ENCODE data around the gene SH3RF1. TPM values are rescaled to one million over a fixed set of nuclear protein-coding genes. Genes with fewer than 3 reads are reported as not detected.

SH3RF1 gene
- total and polyA plus RNA-seq, 7 experiments from 2014 or later = 0.08 to 3.8 (median 0.50) TPM; not detected in 3

DNA sequence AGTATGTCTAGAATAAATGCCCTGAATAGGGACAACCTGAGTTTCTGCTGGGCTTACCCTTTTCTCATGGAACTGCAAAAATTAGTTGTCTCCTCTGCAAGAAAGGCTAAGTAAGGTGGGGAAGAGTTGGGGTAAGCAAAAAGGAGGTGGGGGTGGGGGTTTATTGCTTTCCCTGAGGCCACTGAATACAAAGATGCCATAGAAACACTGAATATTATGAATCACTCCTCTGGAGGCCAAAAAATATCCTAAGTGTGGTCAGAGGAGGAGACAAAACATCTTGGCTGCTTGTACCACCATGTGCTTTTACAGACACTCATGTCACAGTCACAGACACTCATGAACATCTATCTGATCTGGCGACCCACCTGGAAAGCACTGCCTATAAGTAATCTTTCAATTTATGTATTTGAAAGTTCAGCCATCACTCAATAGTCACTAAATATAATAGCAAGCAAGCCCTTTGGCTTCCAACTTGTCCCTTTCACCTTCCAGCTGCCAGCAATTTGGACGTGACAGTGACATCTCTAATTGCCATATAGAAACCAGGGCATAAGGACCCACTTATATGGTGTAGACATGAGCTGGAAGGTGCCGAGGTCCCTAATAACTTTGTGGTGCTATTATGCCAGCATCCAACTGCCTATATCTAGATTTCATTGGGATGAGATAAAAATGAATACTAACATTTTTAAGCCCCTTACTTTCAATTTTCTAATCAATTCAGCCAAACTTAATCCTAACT lies 138.0 kb downstream of the SH3RF1 start:
- no peak overlapping the region for H3K4me3 Mint-ChIP-seq
- no peaks in the 10 kb centered on the region for H3K4me1 ChIP-seq (ENCODE audit: control insufficient read depth in 2 of 2, insufficient read depth in 2 of 2, low read length in 2 of 2)

GRCh38 chr4:169131556-169132208 lies 139.1 kb downstream of the SH3RF1 start:
- Mint-ChIP-seq H3K27me3 (peaks cover 2 to 19% (median 5%) of the 10 kb centered on the region in 5 donors), H3K27ac (no peak overlapping the region), H3K36me3 (no peaks in the 10 kb centered on the region), H3K4me1 (peaks cover 0 to 3% (median 0%) of the 10 kb centered on the region in 7 donors), H3K4me3 (no peak overlapping the region), H3K9me3 (no peaks in the 10 kb centered on the region)
- Histone ChIP-seq H3K27ac (ENCODE audit: low read depth, low read length) (no peak overlapping the region), H3K4me3 (ENCODE audit: low read length) (no peak overlapping the region), H3K27me3 (ENCODE audit: control insufficient read depth in 2 of 2, insufficient read depth in 2 of 2, low read length in 2 of 2) (no peaks in the 10 kb centered on the region), H3K4me1 (ENCODE audit: control insufficient read depth in 2 of 2, insufficient read depth in 2 of 2, low read length in 2 of 2) (no peaks in the 10 kb centered on the region), H3K9me3 (ENCODE audit: control insufficient read depth in 2 of 3, low read length in 3 of 3) (no peaks in the 10 kb centered on the region), H3K36me3 (ENCODE audit: control insufficient read depth in 2 of 3, insufficient read depth in 3 of 3, low read length in 3 of 3) (no peaks in the 10 kb centered on the region)
- CTCF ChIA-PET = no interaction called here
- no peak for DNase-seq
- ATAC-seq = no peak
- POLR2A ChIA-PET = no interaction called here
- intact Hi-C loops (cut with micrococcal nuclease) = no loop called here

More for the DNA sequence above, 138.0 kb downstream of the SH3RF1 start:
- Histone ChIP-seq H3K4me3 (ENCODE audit: low read length) (no peak overlapping the region), H3K9me3 (ENCODE audit: control insufficient read depth in 2 of 3, low read length in 3 of 3) (no peaks in the 10 kb centered on the region), H3K36me3 (ENCODE audit: control insufficient read depth in 2 of 3, insufficient read depth in 3 of 3, low read length in 3 of 3) (no peaks in the 10 kb centered on the region), H3K27ac (ENCODE audit: low read depth, low read length) (no peak overlapping the region), H3K27me3 (ENCODE audit: control insufficient read depth in 2 of 2, insufficient read depth in 2 of 2, low read length in 2 of 2) (no peaks in the 10 kb centered on the region)
- intact Hi-C loops (cut with micrococcal nuclease) = no loop called here
- no peak for DNase-seq
- CTCF ChIA-PET = no interaction called here
- Mint-ChIP-seq H3K36me3 (no peaks in the 10 kb centered on the region), H3K9me3 (no peaks in the 10 kb centered on the region), H3K4me1 (peaks cover 0 to 3% (median 0%) of the 10 kb centered on the region in 7 donors), H3K27me3 (peaks cover 2 to 19% (median 5%) of the 10 kb centered on the region in 5 donors), H3K27ac (no peak overlapping the region)
- no peak for ATAC-seq
- POLR2A ChIA-PET = no interaction called here

- H3K36me3 ChIP-seq (ENCODE audit: control insufficient read depth in 2 of 3, insufficient read depth in 3 of 3, low read length in 3 of 3) = no peaks in the 10 kb centered on the region
- Mint-ChIP-seq H3K27ac (no peak overlapping the region), H3K27me3 (peaks cover 0 to 6% (median 0%) of the 10 kb centered on the region in 5 donors), H3K9me3 (no peaks in the 10 kb centered on the region), H3K4me3 (no peak overlapping the region), H3K4me1 (peaks cover 0 to 2% (median 0%) of the 10 kb centered on the region in 7 donors), H3K36me3 (no peaks in the 10 kb centered on the region)
- ATAC-seq (no peak), DNase-seq (no peak)
- no peak overlapping the region for H3K27ac ChIP-seq (ENCODE audit: low read depth, low read length)
- H3K9me3 ChIP-seq (ENCODE audit: control insufficient read depth in 2 of 3, low read length in 3 of 3) = no peaks in the 10 kb centered on the region
- intact Hi-C loops (cut with micrococcal nuclease) = no loop called here
- POLR2A ChIA-PET = no interaction called here
- H3K4me1 ChIP-seq (ENCODE audit: control insufficient read depth in 2 of 2, insufficient read depth in 2 of 2, low read length in 2 of 2) = no peaks in the 10 kb centered on the region
- CTCF ChIA-PET = no interaction called here
- no peak overlapping the region for H3K4me3 ChIP-seq (ENCODE audit: low read length)
- H3K27me3 ChIP-seq (ENCODE audit: control insufficient read depth in 2 of 2, insufficient read depth in 2 of 2, low read length in 2 of 2) = no peaks in the 10 kb centered on the region
These were observed 141.9 kb downstream of the SH3RF1 start for GRCh38 chr4:169128902-169129301.

GRCh38 chr4:169127314-169127713 lies 143.4 kb downstream of the SH3RF1 start:
- Mint-ChIP-seq H3K4me1 (peaks cover 0 to 1% (median 0%) of the 10 kb centered on the region in 7 donors), H3K27me3 (no peaks in the 10 kb centered on the region), H3K36me3 (no peaks in the 10 kb centered on the region), H3K9me3 (no peaks in the 10 kb centered on the region), H3K27ac (no peak overlapping the region), H3K4me3 (no peak overlapping the region)
- DNase-seq (no peak), ATAC-seq (no peak)
- H3K9me3 ChIP-seq (ENCODE audit: control insufficient read depth in 2 of 3, low read length in 3 of 3) = no peaks in the 10 kb centered on the region
- POLR2A ChIA-PET = no interaction called here
- no peak overlapping the region for H3K27ac ChIP-seq (ENCODE audit: low read depth, low read length)
- CTCF ChIA-PET = no interaction called here
- H3K4me3 ChIP-seq (ENCODE audit: low read length) = no peak overlapping the region
- no peaks in the 10 kb centered on the region for H3K36me3 ChIP-seq (ENCODE audit: control insufficient read depth in 2 of 3, insufficient read depth in 3 of 3, low read length in 3 of 3)
- no peaks in the 10 kb centered on the region for H3K4me1 ChIP-seq (ENCODE audit: control insufficient read depth in 2 of 2, insufficient read depth in 2 of 2, low read length in 2 of 2)
- H3K27me3 ChIP-seq (ENCODE audit: control insufficient read depth in 2 of 2, insufficient read depth in 2 of 2, low read length in 2 of 2) = no peaks in the 10 kb centered on the region
- intact Hi-C loops (cut with micrococcal nuclease) = no loop called here

GRCh38 chr4:169124661-169125060 lies 146.1 kb downstream of the SH3RF1 start:
- Histone ChIP-seq H3K4me1 (ENCODE audit: control insufficient read depth in 2 of 2, insufficient read depth in 2 of 2, low read length in 2 of 2) (no peaks in the 10 kb centered on the region), H3K27me3 (ENCODE audit: control insufficient read depth in 2 of 2, insufficient read depth in 2 of 2, low read length in 2 of 2) (no peaks in the 10 kb centered on the region), H3K36me3 (ENCODE audit: control insufficient read depth in 2 of 3, insufficient read depth in 3 of 3, low read length in 3 of 3) (no peaks in the 10 kb centered on the region), H3K27ac (ENCODE audit: low read depth, low read length) (no peak overlapping the region), H3K4me3 (ENCODE audit: low read length) (no peak overlapping the region), H3K9me3 (ENCODE audit: control insufficient read depth in 2 of 3, low read length in 3 of 3) (no peaks in the 10 kb centered on the region)
- ATAC-seq = no peak
- no peak for DNase-seq
- H3K36me3 Mint-ChIP-seq = no peaks in the 10 kb centered on the region
- no peaks in the 10 kb centered on the region for H3K4me1 Mint-ChIP-seq
- H3K27me3 Mint-ChIP-seq = peaks cover 0 to 5% (median 0%) of the 10 kb centered on the region in 5 donors
- no peaks in the 10 kb centered on the region for H3K9me3 Mint-ChIP-seq
- H3K4me3 Mint-ChIP-seq = no peak overlapping the region
- CTCF ChIA-PET = no interaction called here
- POLR2A ChIA-PET = no interaction called here
- intact Hi-C loops (cut with micrococcal nuclease) = no loop called here
- H3K27ac Mint-ChIP-seq = no peak overlapping the region

DNA sequence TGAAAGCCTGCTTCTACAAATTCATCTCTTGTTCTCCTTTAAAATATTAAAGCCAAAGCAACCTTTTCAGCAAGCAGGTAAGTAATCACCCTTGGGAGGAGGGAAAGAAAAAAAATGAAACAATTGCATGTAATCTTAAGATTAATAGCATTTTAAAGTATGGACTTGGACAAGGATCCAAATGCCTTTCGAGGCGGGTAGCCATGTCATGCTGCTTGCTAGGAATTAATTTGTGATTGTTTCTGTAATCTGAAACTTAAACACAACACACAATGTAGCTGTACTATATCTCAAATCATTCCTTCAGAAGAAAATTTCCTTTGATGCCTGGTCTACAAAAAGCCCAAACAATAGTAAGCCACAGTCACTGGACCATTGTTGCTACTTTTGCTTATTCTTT lies 148.3 kb downstream of the SH3RF1 start:
- H3K36me3 Mint-ChIP-seq = no peaks in the 10 kb centered on the region
- H3K36me3 ChIP-seq (ENCODE audit: control insufficient read depth in 2 of 3, insufficient read depth in 3 of 3, low read length in 3 of 3) = no peaks in the 10 kb centered on the region
- POLR2A ChIA-PET = no interaction called here

More for the DNA sequence above, 148.3 kb downstream of the SH3RF1 start:
- ATAC-seq = no peak
- Mint-ChIP-seq H3K27ac (no peak overlapping the region), H3K4me3 (no peak overlapping the region), H3K4me1 (peaks cover 0 to 2% (median 0%) of the 10 kb centered on the region in 7 donors), H3K27me3 (peaks cover 0 to 5% (median 0%) of the 10 kb centered on the region in 5 donors), H3K9me3 (no peaks in the 10 kb centered on the region)
- Histone ChIP-seq H3K9me3 (ENCODE audit: control insufficient read depth in 2 of 3, low read length in 3 of 3) (no peaks in the 10 kb centered on the region), H3K27me3 (ENCODE audit: control insufficient read depth in 2 of 2, insufficient read depth in 2 of 2, low read length in 2 of 2) (no peaks in the 10 kb centered on the region), H3K27ac (ENCODE audit: low read depth, low read length) (no peak overlapping the region), H3K4me1 (ENCODE audit: control insufficient read depth in 2 of 2, insufficient read depth in 2 of 2, low read length in 2 of 2) (no peaks in the 10 kb centered on the region), H3K4me3 (ENCODE audit: low read length) (no peak overlapping the region)
- no peak for DNase-seq
- CTCF ChIA-PET = no interaction called here
- intact Hi-C loops (cut with micrococcal nuclease) = no loop called here
